OCI-LY7 (cell line): ENCODE results near the gene ERCC6L2.

Experiments used
- EZH2phosphoT487 ChIP-seq: fragments of 200-600 bp; sonication (generic); IDR thresholded peaks from 2 replicates; pipeline ENCODE4 v1.6.1; 2018; ENCODE audit warnings: low read depth, borderline replicate concordance, mild to moderate bottlenecking, mixed run types, antibody characterized with exemption, low read length, moderate library complexity, mixed read lengths
- TF ChIP-seq, protein P1 (sequence below): fragments of 200-600 bp; sonication (generic); conservative IDR thresholded peaks from 2 replicates; pipeline ENCODE4 v1.5.1; 2014; ENCODE audit warnings: mild to moderate bottlenecking, antibody characterized with exemption, low read length, moderate library complexity, mixed read lengths

DNA sequence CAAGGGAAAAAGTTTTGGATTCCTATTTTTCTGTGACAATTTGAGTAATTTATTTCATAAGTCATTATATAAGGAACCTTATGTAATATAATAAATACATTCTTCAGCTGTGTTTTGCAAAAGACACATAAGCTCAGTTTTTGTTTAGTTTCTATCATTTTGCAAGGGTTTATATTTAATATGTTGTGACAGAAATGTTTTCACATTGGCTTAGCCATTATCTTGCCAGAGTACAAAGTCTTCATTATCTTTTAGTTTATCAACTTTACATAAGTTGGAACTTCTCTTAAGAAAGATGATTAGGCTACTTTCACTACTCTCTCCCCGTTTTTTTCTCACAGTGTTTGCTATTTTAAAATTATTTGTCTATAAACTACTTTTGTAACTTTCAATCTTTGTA is 54.8 kb downstream of the ERCC6L2 start:
- TF ChIP-seq EZH2phosphoT487: no peak
- TF ChIP-seq, protein P1, sequence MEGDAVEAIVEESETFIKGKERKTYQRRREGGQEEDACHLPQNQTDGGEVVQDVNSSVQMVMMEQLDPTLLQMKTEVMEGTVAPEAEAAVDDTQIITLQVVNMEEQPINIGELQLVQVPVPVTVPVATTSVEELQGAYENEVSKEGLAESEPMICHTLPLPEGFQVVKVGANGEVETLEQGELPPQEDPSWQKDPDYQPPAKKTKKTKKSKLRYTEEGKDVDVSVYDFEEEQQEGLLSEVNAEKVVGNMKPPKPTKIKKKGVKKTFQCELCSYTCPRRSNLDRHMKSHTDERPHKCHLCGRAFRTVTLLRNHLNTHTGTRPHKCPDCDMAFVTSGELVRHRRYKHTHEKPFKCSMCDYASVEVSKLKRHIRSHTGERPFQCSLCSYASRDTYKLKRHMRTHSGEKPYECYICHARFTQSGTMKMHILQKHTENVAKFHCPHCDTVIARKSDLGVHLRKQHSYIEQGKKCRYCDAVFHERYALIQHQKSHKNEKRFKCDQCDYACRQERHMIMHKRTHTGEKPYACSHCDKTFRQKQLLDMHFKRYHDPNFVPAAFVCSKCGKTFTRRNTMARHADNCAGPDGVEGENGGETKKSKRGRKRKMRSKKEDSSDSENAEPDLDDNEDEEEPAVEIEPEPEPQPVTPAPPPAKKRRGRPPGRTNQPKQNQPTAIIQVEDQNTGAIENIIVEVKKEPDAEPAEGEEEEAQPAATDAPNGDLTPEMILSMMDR: no peak
